Muscle layer of colon (tissue), 2 donors: ENCODE results near the gene PITX3.
A peak's percentile ranks its signal among the peaks of the same experiment; 100 is the strongest.

Source experiments
- H3K27ac ChIP-seq: one replicate; pipeline ENCODE4 v1.7.0; 2013; ENCODE audit warnings: low read depth, mild to moderate bottlenecking, low read length, moderate library complexity
- H3K27me3 ChIP-seq, 2 donors: one replicate each; pipeline ENCODE4 v1.7.0; 2013; ENCODE audit warnings: low read length in 2 of 2, mild to moderate bottlenecking in 2 of 2; ENCODE audit not compliant: insufficient read depth in 2 of 2, control insufficient read depth in 1 of 2
- H3K36me3 ChIP-seq: one replicate; pipeline ENCODE4 v1.7.0; 2013; ENCODE audit warnings: mild to moderate bottlenecking, low read length; ENCODE audit not compliant: insufficient read depth
- H3K4me1 ChIP-seq: one replicate; pipeline ENCODE4 v1.7.0; 2013; ENCODE audit warnings: mild to moderate bottlenecking, low read length; ENCODE audit not compliant: insufficient read depth
- H3K4me3 ChIP-seq, 2 donors: one replicate each; pipeline ENCODE4 v1.7.0; 2013; ENCODE audit warnings: low read length in 2 of 2, low read depth in 1 of 2, mild to moderate bottlenecking in 1 of 2, moderate library complexity in 1 of 2
- H3K9ac ChIP-seq: one replicate; pipeline ENCODE4 v1.7.0; 2013; ENCODE audit warnings: low read length
- H3K9me3 ChIP-seq: one replicate; pipeline ENCODE4 v1.7.0; 2013; ENCODE audit warnings: mild to moderate bottlenecking, low read length
- donor health status: abdominal sarcoma.
- donor health status: Adenocarcinoma of cecum.

PITX3 gene

DNA sequence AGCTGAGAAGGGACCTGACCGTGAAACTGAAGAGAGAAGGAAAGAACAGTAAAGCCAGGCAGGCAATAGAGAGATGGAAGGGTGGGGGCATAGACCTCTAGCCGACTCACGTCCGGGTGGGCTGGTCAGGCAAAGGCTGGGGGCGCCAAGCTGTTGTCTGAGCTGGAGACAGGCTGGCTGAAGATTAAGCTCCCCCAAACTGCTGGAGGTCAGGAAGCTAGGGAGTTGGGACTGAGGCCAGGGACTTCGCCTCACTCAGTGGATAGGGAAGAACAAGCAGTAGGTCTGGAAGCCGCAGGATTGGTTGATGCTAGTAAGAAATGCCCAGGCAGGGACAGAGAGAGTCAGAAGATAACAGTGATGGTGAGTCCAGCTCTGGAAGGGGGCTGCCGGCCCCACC, 5.3 kb downstream of the PITX3 start:
- Histone ChIP-seq H3K36me3 (no peaks in the 10 kb centered on the region), H3K4me3 (no peak overlapping the region), H3K27ac (no peak overlapping the region), H3K9ac (no peak overlapping the region), H3K4me1 (peaks cover 7% of the 10 kb centered on the region), H3K9me3 (no peaks in the 10 kb centered on the region), H3K27me3 (peaks cover 21 to 42% of the 10 kb centered on the region in 2 donors)

DNA sequence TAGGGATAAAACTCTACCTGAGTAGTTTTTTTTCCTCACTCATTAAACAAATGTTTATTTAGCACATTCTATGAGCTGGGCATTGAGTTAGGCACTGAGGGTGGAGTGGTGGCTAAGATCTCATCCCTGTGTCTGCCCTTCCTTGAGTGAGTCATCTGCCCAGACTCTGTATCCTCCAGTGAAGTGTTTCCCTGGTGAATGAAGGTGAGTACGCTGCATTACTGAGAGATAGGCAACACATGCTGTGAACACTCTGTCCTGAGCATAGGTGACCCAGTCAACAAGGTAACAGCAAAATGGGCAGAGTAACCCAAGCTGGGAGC, 5.8 kb downstream of the PITX3 start:
- H3K4me1 ChIP-seq = peaks cover 9% of the 10 kb centered on the region
- H3K4me3 ChIP-seq = no peak overlapping the region
- no peaks in the 10 kb centered on the region for H3K9me3 ChIP-seq
- H3K36me3 ChIP-seq = no peaks in the 10 kb centered on the region
- H3K9ac ChIP-seq = no peak overlapping the region
- H3K27me3 ChIP-seq = peaks cover 24 to 46% of the 10 kb centered on the region in 2 donors
- H3K27ac ChIP-seq = no peak overlapping the region

DNA sequence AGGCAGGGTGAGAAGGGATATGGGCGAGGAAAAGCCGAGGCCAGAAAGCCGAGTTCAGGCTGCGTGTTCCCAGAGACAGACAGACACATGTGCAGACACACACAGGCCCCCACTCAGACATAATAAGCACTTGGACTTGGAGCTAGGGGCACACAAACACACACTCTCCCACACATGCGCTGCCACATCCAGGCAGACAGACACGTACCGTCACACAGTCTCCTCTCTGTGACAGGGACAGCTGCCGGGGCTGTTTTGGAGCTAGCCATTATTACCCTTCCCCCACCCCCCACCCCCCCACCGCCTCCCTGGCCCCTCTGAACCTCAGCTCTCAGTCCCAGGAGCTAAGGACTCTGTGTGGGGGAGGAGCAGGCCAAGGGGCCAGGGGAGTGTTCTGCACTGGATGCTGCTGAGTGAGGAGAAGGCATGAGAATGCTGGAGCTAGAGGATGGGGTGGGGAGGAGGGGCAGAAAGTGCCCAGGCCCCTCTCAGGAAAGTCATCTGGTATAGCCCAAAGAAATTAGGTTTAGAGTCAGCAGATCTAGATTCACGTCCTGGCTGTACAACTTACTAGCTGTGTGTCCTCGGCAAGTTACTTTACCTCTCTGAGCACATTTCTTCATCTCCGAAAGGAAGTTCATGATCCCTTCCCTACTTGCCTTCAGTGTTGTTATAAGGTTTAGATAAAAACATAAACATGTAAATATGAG, 6.3 kb downstream of the PITX3 start:
- Histone ChIP-seq H3K4me1 (peaks cover 8% of the 10 kb centered on the region), H3K9me3 (no peaks in the 10 kb centered on the region), H3K4me3 (no peak overlapping the region), H3K27ac (no peak overlapping the region), H3K9ac (no peak overlapping the region), H3K36me3 (no peaks in the 10 kb centered on the region), H3K27me3 (peaks cover 29 to 51% of the 10 kb centered on the region in 2 donors)

DNA sequence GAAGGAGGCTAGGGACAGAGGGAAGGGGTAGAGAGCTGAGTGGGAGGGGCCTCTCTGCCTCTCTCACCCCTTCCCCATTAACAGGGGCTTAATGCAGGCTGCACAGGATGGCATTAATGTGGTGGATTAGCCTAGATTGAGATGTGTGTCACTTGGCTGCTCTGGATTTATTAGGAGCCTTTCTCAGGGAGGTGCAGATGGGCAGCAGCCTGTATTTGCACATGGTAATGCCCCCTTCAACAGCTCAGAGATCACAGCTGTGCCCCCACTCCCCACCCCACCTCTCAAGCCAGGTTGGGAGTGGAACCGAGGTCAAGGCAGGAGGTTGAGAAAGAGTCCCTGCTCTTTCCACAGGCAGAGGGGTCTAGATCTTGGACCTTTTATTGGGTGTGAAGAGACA, 7.3 kb downstream of the PITX3 start:
- Histone ChIP-seq H3K27ac (no peak overlapping the region), H3K9ac (no peak overlapping the region), H3K4me1 (peaks cover 11% of the 10 kb centered on the region), H3K36me3 (no peaks in the 10 kb centered on the region), H3K9me3 (no peaks in the 10 kb centered on the region), H3K27me3 (peaks cover 35 to 54% of the 10 kb centered on the region in 2 donors), H3K4me3 (no peak overlapping the region)

DNA sequence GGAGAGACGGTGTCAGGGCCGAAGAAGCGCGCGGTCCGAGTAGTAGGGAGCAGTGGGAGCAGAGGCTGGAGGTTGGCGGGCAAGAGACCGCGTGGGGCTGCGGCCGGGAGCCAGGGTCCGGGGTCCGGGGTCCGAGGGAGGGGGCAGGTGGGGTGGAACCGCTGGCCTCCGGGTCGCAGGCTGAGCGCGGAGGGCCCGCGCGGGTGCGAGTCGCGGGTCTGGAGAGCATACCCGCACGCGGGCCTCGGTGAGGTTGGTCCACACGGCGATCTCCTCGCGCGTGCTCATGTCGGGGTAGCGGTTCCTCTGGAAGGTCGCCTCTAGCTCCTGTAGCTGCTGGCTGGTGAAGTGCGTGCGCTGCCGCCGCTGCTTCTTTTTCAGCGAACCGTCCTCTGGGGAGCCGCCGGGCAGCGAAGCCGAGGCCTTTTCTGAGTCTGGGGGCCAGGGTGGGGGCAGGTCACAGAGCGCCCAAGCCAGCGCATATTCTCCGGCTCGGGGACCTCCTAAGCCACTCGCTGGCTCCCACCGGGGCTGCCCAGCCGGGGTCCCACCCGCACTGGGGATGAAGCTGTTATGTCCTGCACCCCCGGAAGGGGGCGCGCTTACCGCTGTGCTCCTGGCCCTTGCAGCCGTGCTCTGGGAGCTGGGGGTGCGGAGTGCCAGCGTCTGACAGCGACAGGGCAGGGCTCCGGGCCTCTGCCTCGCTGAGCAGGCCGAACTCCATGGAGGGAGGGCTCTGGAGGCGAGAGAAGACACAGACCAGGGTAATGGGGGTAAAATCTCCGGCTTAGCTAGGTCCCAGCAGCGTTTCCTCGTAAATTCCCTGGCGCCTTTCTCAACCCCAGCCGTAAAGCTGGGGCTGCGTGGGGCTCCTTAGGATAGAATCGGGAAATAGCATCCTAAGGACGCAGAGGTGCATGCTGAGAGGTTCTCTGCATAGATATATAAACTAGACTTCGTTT, 9.7 kb downstream of the PITX3 start:
- Histone ChIP-seq H3K27me3 (peaks cover 49 to 55% of the 10 kb centered on the region in 2 donors), H3K36me3 (no peaks in the 10 kb centered on the region), H3K4me3 (no peak overlapping the region), H3K4me1 (peaks cover 14% of the 10 kb centered on the region), H3K27ac (no peak overlapping the region), H3K9ac (no peak overlapping the region), H3K9me3 (no peaks in the 10 kb centered on the region)

DNA sequence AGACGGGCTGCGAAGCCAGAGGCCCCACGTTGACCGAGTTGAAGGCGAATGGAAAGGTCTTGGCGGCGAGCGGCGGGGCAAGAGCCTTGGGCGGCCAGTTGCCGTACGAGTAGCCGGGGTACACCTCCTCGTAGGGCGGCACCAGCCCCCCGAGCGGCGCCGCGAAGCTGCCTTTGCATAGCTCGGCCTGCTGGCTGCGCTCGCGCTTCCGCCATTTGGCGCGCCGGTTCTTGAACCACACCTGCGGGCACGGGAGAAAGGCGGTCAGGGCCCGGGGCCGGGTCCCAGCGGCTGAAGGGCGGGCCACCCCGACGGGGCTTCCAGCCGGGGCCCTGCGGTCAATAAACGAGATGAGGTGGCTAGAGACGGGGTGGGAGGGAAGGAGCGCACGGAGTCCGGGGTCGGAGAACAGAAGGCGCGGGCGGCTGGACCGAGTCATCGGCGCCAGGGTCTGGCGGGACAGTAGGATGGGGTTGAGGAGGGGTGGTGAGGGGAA, 10.4 kb downstream of the PITX3 start:
- H3K9me3 ChIP-seq = no peaks in the 10 kb centered on the region
- no peak overlapping the region for H3K27ac ChIP-seq
- H3K4me3 ChIP-seq = peak overlapping the region; percentile 26 to 45
- no peak overlapping the region for H3K9ac ChIP-seq
- H3K4me1 ChIP-seq = peaks cover 21% of the 10 kb centered on the region
- no peaks in the 10 kb centered on the region for H3K36me3 ChIP-seq
- H3K27me3 ChIP-seq = peaks cover 49 to 51% of the 10 kb centered on the region in 2 donors

DNA sequence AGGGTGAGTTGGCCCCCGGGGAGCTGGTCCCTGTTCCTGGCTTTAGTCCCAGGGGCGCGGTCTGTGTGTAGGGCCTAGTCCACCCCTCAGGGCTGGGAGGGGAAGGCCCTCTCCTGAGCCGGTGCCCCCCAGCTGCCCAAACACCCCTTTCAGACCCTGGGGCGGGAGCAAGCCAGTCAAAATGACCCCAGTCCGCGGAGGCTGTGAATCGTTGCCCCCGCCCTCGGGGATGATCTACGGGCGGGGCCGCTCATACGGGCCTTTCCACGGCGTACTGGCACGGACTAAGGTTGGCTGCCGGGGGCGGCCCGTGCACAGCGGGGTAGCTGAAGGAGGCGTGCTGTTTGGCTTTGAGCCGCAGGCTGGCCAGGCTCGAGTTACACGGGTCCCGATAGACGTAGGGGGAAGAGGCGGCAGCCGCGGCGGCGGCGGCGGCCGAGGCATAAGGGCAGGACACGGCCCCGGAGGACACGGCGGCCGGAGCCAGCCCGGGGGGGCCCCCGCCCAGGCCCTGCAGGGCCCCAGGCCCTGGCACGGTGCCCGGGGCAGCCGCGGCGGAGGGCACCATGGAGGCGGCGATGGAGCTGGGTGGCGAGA, 10.9 kb downstream of the PITX3 start:
- Histone ChIP-seq H3K9me3 (no peaks in the 10 kb centered on the region), H3K9ac (no peak overlapping the region), H3K4me1 (peaks cover 26% of the 10 kb centered on the region), H3K27ac (no peak overlapping the region), H3K4me3 (peak overlapping the region; percentile 26 to 45), H3K36me3 (no peaks in the 10 kb centered on the region), H3K27me3 (peaks cover 47 to 49% of the 10 kb centered on the region in 2 donors)

DNA sequence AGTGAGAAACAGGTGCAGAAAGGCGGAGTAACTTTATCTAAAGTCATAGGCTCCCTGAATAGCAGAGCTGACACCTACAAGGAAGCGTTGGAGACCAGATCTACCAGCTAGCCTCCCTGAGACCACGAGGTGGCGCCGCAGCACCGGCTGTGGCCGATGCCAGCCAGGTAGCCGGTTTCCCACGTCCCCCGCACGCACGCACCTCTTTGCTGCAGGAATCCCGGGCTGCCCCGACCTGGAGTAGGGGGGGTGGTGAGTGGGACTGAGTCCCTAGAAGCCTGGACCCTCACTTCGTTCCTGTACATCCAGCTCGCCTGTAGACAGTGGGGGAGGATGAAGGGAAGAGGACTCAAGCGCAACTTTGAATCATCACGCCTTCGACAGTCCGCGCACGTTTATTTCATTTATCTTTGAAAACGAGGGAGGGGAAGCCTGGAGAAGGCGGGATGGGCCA, 11.5 kb downstream of the PITX3 start:
- peaks cover 47 to 49% of the 10 kb centered on the region in 2 donors for H3K27me3 ChIP-seq
- H3K36me3 ChIP-seq = no peaks in the 10 kb centered on the region
- H3K4me3 ChIP-seq = peak overlapping the region; percentile 10 to 45
- H3K9me3 ChIP-seq = no peaks in the 10 kb centered on the region
- H3K27ac ChIP-seq = no peak overlapping the region
- no peak overlapping the region for H3K9ac ChIP-seq
- peaks cover 26% of the 10 kb centered on the region for H3K4me1 ChIP-seq

DNA sequence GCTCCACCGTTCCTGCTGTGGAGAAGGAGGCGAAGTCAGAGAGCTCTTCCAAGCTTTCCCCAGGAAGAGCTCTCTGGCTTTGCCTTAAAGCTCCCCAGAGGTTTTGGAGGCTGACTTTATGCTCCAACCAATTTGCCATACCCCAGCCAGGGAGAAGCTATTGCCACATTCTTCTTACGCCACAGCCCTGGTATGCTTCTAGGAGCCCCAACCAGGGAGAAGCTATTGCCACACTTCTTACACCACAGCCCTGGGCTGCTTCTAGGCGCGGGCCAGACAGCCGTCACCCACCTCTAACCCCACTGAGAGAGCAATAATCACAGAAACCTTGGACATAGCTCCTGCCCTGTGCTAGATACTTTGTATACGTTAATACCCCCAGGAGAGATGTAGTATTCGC, 14.3 kb downstream of the PITX3 start:
- Histone ChIP-seq H3K9ac (no peak overlapping the region), H3K36me3 (no peaks in the 10 kb centered on the region), H3K4me3 (no peak overlapping the region), H3K27me3 (peaks cover 31 to 36% of the 10 kb centered on the region in 2 donors), H3K9me3 (no peaks in the 10 kb centered on the region), H3K27ac (no peak overlapping the region), H3K4me1 (peaks cover 26% of the 10 kb centered on the region)

DNA sequence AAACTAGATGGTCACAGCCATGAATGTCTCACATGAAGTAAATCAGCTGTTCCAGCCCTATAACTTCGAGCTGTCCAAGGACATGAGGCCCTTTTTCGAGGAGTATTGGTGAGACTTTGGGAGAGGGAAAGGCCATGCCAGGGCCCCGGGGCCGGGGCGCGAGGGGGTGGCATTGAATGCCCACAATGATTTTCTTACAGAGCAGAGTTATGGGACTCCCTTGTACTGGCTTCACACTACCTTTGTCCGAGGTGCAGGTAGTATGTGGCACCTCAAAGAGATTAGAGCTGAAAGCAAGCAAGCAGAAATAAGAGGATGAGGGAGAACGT, 14.8 kb downstream of the PITX3 start:
- no peaks in the 10 kb centered on the region for H3K36me3 ChIP-seq
- H3K27me3 ChIP-seq = peaks cover 25 to 31% of the 10 kb centered on the region in 2 donors
- H3K27ac ChIP-seq = no peak overlapping the region
- H3K4me1 ChIP-seq = peaks cover 26% of the 10 kb centered on the region
- H3K4me3 ChIP-seq = peak overlapping the region; percentile 18 to 57
- H3K9me3 ChIP-seq = no peaks in the 10 kb centered on the region
- H3K9ac ChIP-seq = no peak overlapping the region
